ENCODE measurements around the gene E2F6. TPM values are rescaled to one million over a fixed set of nuclear protein-coding genes. Genes with fewer than 3 reads are reported as not detected.

Gene E2F6
- total and polyA plus RNA-seq, 10 of the 15 experiments (the other 5 are each of a cell fraction or from before 2014, with no cell fraction given) = 4.2 to 15.5 (median 11.3) TPM

GRCh38 chr2:11454824-11455223 lies 11.1 kb downstream of the E2F6 start (continued):
- TF ChIP-seq USF1 (IDR thresholded peaks at IDR 0.05; ENCODE audit: borderline replicate concordance, extremely low read length, insufficient read depth, low read depth, low read length) = no peak
- no peak for TF ChIP-seq TCF7 (IDR thresholded peaks at IDR 0.05; ENCODE audit: borderline replicate concordance)
- no peak for TF ChIP-seq MXI1 (IDR thresholded peaks at IDR 0.05; ENCODE audit: low read depth, low read length)
- TF ChIP-seq RELA (IDR thresholded peaks at IDR 0.05; ENCODE audit: borderline replicate concordance, partially characterized antibody) = no peak

- H3K4me1 ChIP-seq (ENCODE audit: control insufficient read depth, insufficient read depth, low read length) = no peaks in the 10 kb centered on the region
- no TSS peak for BruUV-seq (replicated peaks)
- no peaks in the 10 kb centered on the region for H3K9me3 ChIP-seq (replicated peaks; ENCODE audit: control insufficient read depth, insufficient read depth, low read length)
- H3K79me2 ChIP-seq (ENCODE audit: control insufficient read depth, insufficient read depth, low read length) = no peaks in the 10 kb centered on the region; the same call in 1 of the 2 replicates
- 92% methylated on average over 2 of the region's 2 CpGs for whole genome bisulfite sequencing (ENCODE audit: insufficient coverage, insufficient replicate concordance, low lambda C conversion rate, missing lambda C conversion rate)
- SMC1A ChIA-PET (ENCODE audit: uncharacterized antibody, unreplicated experiment) = interaction anchor here (0.9 to 1.3 kb wide), 2 partner anchors 216 to 319 kb away, joined by 3 to 4 read pairs; no protein-coding TSS in a partner anchor
- H3K27ac ChIP-seq (ENCODE audit: control insufficient read depth, insufficient read depth) = no peak overlapping the region
- no peak overlapping the region for H3K4me2 ChIP-seq (ENCODE audit: control insufficient read depth, insufficient read depth)
- in situ Hi-C loops (cut with MboI) = no loop called here
- ATAC-seq (no peak), FAIRE-seq (no peak), DNase-seq (ENCODE audit: low read depth, low spot score) (no peak)
- RAD21 ChIA-PET (ENCODE audit: unreplicated experiment) = no interaction called here
- CTCF ChIA-PET = interaction anchor here (0.7 to 1.6 kb wide), 4 partner anchors 216 to 613 kb away, joined by 3 to 7 read pairs (median 4); a partner anchor contains a TSS
- H3K9ac ChIP-seq (ENCODE audit: control insufficient read depth, insufficient read depth, low read length) = no peak overlapping the region
- intact Hi-C loops (cut with micrococcal nuclease; ENCODE audit: unreplicated experiment) = no loop called here
- no peaks in the 10 kb centered on the region for H4K20me1 ChIP-seq (ENCODE audit: control insufficient read depth, insufficient read depth)
- H3K27me3 ChIP-seq (replicated peaks in 1 of 2; ENCODE audit: control insufficient read depth in 2 of 2, insufficient read depth in 2 of 2, low read length in 1 of 2) = no peaks in the 10 kb centered on the region
- TF ChIP-seq ATF3 (IDR thresholded peaks at IDR 0.05; ENCODE audit: borderline replicate concordance, extremely low read depth, low read depth, low read length) = no peak
- TF ChIP-seq TBL1XR1 (IDR thresholded peaks at IDR 0.05; ENCODE audit: low read depth, low read length) = no peak
- H2AFZ ChIP-seq (ENCODE audit: control insufficient read depth, low read depth, low read length) = no peak overlapping the region
- peaks cover 5 to 8% of the 10 kb centered on the region in 2 experiments; a peak in 3 of 4 replicates for H3K36me3 ChIP-seq (ENCODE audit: control insufficient read depth in 2 of 2, insufficient read depth in 2 of 2, low read length in 1 of 2)
- POLR2A ChIA-PET = interaction anchor here (0.6 kb wide), 1 partner anchor 760 kb away, joined by 5 read pairs; no protein-coding TSS in a partner anchor
- no peak overlapping the region for H3K4me3 ChIP-seq
Observed at GRCh38 chr2:11450791-11451190, 15.2 kb downstream of the E2F6 start.
